ENCODE measurements around the gene TBP.
"Not testable (repeated sequence)": the region's sequence is repeated elsewhere in the genome, so short reads cannot be mapped to it uniquely, and the experiment has no call there.

The TBP gene

DNA sequence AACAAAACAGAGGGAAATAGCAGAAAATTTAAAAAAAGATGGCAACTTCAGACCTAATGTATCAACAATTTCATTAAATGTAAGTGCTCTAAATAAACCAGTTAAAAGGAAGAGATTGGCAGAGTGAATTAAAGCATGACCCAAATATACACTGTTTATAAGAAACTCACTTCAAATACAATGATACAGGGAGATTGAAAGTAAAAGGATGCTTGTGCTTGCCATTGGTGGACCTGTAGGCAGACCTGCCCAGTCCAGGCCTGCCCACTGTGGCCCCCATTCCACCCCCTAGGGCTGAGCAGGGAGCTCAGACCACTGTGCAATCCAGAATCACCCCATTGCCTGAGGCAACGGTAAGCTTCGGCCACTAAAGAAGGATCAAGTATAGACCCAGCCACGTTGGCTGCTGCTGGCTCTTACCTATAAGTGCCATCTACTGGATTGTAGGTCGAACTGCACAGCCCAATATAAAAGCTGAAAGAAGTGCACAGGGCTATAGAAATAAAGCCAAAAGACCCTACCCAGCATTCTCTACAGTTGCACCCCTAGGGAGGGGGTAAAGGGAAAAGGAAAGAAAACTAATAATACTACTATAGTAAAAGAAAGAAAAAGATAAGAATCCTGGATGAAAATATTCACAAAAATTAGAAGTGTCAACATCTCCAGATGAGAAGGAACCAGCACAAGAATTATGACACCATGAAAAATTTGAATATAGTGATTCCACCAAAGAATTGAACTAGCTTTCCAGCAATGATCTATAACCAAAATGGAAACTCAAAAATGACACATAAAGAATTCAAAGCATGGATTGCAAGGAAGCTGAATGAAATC, 37.2 kb upstream of the TBP start:
- DNase-seq (ENCODE audit: low read depth): peak; percentile 81
- H3K4me3 ChIP-seq (ENCODE audit: low read length): no peak overlapping the region

DNA sequence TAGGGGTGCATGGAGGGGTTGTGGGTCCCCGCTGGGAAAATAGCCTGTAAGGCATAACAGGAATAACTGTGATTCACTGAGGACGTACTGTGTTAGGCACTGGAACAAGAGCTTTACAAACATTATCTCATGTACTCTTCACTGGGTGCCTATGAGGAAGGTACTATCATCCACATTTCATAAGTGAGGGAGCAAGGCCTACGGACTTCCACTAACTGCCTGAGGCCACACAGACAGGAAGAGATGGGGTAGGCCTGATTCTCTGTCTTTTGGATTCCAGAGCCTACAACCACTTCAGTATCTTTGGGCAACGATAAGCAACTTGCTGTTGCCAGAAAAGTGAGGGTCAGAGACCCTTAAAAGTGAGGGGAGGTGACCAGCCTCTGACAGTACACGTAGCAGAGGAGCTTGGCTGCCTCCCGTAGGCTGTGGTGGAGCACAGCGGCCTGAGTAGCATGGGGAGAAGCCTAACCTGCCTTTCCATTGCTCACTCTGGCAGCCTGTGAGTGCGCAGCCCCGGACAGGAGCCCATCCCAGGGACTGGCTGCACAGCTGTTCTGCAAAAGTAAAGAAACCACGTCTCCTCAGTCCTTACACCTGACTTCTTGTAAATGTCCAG, 31.5 kb upstream of the TBP start:
- H3K9me3 ChIP-seq (ENCODE audit: control insufficient read depth, low read length): no peaks in the 10 kb centered on the region
- H3K27me3 ChIP-seq (replicated peaks; ENCODE audit: control insufficient read depth, insufficient read depth, low read length): peaks cover 3% of the 10 kb centered on the region
- no peaks in the 10 kb centered on the region for H3K4me1 ChIP-seq (ENCODE audit: control insufficient read depth, insufficient read depth, low read length)
- H3K4me3 ChIP-seq (ENCODE audit: low read length): no peak overlapping the region
- no peak overlapping the region for H3K9ac ChIP-seq (ENCODE audit: low read length)
- H3K36me3 ChIP-seq (ENCODE audit: control insufficient read depth, insufficient read depth, low read length, severe bottlenecking): no peaks in the 10 kb centered on the region
- peak; percentile 18 for DNase-seq (ENCODE audit: low read depth)

More for the DNA sequence above, 37.2 kb upstream of the TBP start:
- peaks cover 4% of the 10 kb centered on the region for H3K9me3 ChIP-seq (ENCODE audit: control insufficient read depth, low read length)
- H3K4me1 ChIP-seq (ENCODE audit: control insufficient read depth, insufficient read depth, low read length): no peaks in the 10 kb centered on the region
- no peak overlapping the region for H3K9ac ChIP-seq (ENCODE audit: low read length)
- H3K36me3 ChIP-seq (ENCODE audit: control insufficient read depth, insufficient read depth, low read length, severe bottlenecking): no peaks in the 10 kb centered on the region
- peaks cover 3% of the 10 kb centered on the region for H3K27me3 ChIP-seq (replicated peaks; ENCODE audit: control insufficient read depth, insufficient read depth, low read length)

DNA sequence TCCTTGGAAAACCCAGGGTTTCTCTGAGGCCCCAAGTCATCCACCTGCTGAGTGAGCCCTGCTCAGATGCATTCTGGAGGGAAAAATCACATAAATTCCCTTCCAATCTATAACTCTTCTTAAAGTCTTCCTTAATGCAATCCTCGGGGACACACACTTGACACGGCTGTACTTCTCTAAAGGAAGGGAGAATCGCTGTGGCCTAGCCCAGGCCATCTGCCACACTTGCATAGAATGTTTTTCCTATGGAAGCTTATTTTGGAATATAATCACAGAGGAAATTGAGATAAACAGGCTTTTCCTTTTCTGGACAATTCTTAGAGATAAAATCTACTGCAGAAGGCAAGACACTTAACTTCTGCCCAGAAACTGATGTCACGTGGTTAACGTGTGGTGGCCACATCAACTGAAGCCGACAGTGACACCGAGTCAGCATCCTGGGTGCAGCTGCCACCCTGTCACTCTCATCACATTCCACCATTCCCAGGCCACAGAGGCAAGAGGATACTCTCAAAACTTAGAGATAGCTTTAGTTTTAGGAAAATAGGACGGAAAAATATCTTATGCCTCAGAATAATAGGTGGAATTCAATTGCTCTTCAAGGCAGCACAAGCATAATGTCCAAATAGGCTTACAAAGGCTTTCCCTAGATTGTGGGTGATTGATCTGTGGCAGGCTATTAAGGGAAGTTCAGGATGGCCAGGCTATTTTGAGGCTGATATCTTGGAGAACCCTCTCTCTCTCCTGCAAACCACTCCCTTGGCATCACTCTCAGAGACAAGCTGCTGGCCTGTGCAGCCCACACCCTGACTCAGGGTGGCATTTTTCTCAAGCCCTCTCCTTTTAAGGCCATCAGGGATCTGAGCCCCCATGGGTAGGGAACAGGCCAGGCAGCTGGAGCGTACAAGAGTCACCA, 30.7 kb upstream of the TBP start:
- no peak for DNase-seq (ENCODE audit: low read depth)
- Histone ChIP-seq H3K9ac (ENCODE audit: low read length) (no peak overlapping the region), H3K4me1 (ENCODE audit: control insufficient read depth, insufficient read depth, low read length) (no peaks in the 10 kb centered on the region), H3K9me3 (ENCODE audit: control insufficient read depth, low read length) (no peaks in the 10 kb centered on the region), H3K4me3 (ENCODE audit: low read length) (no peak overlapping the region), H3K36me3 (ENCODE audit: control insufficient read depth, insufficient read depth, low read length, severe bottlenecking) (no peaks in the 10 kb centered on the region), H3K27me3 (replicated peaks; ENCODE audit: control insufficient read depth, insufficient read depth, low read length) (no peaks in the 10 kb centered on the region)

DNA sequence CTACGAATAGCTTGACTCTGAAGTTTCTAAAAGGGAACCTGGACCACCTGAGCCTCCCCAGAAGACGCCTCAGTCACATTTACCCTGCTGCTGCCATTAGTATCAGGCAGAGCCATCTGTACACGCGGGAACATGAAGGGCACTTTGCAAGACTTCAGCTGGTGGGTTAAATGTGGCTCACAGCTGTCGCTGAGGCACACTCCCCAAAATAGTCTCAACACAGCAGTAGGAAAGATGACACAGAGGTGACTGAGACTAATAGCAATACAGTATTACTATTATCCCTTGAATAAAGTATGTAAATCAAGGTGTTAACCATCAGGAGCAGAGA, 30.0 kb upstream of the TBP start:
- no peak for DNase-seq (ENCODE audit: low read depth)

DNA sequence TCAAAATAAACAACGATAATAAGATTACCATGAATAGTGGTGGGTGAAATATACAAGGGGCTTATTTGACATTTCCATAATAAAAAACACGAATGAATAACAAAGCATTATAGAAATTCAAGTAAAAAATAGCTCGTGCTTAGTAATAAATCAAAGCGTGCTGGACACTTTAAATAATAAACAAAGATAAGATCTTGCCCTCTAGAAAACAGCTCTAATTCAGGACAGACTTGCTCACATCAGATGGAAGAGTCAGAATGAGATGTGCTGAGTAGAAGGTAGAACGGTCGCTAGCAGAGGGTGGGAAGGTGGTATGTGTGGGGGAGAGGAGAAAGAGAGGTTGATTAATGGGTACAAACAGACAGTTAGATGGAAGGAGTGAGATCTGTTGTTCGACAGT, 28.4 kb upstream of the TBP start:
- DNase-seq (ENCODE audit: low read depth): no peak
- Histone ChIP-seq H3K4me1 (ENCODE audit: control insufficient read depth, insufficient read depth, low read length) (peaks cover 4% of the 10 kb centered on the region), H3K36me3 (ENCODE audit: control insufficient read depth, insufficient read depth, low read length, severe bottlenecking) (no peaks in the 10 kb centered on the region), H3K4me3 (ENCODE audit: low read length) (no peak overlapping the region), H3K27me3 (replicated peaks; ENCODE audit: control insufficient read depth, insufficient read depth, low read length) (no peaks in the 10 kb centered on the region), H3K9me3 (ENCODE audit: control insufficient read depth, low read length) (no peaks in the 10 kb centered on the region), H3K9ac (ENCODE audit: low read length) (no peak overlapping the region)

More for the DNA sequence above, 30.0 kb upstream of the TBP start:
- H3K36me3 ChIP-seq (ENCODE audit: control insufficient read depth, insufficient read depth, low read length, severe bottlenecking): no peaks in the 10 kb centered on the region
- H3K4me1 ChIP-seq (ENCODE audit: control insufficient read depth, insufficient read depth, low read length): no peaks in the 10 kb centered on the region
- no peak overlapping the region for H3K9ac ChIP-seq (ENCODE audit: low read length)
- no peaks in the 10 kb centered on the region for H3K27me3 ChIP-seq (replicated peaks; ENCODE audit: control insufficient read depth, insufficient read depth, low read length)
- H3K4me3 ChIP-seq (ENCODE audit: low read length): no peak overlapping the region
- H3K9me3 ChIP-seq (ENCODE audit: control insufficient read depth, low read length): no peaks in the 10 kb centered on the region

DNA sequence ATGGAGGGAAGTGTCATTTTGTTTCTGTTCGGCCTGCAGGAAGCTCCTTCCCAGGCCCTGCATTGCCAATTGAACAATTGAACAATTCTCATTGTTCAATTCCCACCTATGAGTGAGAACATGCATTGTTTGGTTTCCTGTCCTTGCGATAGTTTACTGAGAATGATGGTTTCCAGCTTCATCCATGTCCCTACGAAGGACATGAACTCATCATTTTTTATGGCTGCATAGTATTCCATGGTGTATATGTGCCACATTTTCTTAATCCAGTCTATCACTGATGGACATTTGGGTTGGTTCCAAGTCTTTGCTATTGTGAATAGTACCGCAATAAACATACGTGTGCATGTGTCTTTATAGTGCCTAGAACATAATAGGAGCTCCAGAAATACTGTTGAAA, 26.2 kb upstream of the TBP start:
- H3K27me3 ChIP-seq (replicated peaks; ENCODE audit: control insufficient read depth, insufficient read depth, low read length); H3K9ac ChIP-seq (ENCODE audit: low read length); H3K9me3 ChIP-seq (ENCODE audit: control insufficient read depth, low read length); H3K4me3 ChIP-seq (ENCODE audit: low read length); H3K36me3 ChIP-seq (ENCODE audit: control insufficient read depth, insufficient read depth, low read length, severe bottlenecking); DNase-seq (ENCODE audit: low read depth); H3K4me1 ChIP-seq (ENCODE audit: control insufficient read depth, insufficient read depth, low read length): not testable (repeated sequence)

DNA sequence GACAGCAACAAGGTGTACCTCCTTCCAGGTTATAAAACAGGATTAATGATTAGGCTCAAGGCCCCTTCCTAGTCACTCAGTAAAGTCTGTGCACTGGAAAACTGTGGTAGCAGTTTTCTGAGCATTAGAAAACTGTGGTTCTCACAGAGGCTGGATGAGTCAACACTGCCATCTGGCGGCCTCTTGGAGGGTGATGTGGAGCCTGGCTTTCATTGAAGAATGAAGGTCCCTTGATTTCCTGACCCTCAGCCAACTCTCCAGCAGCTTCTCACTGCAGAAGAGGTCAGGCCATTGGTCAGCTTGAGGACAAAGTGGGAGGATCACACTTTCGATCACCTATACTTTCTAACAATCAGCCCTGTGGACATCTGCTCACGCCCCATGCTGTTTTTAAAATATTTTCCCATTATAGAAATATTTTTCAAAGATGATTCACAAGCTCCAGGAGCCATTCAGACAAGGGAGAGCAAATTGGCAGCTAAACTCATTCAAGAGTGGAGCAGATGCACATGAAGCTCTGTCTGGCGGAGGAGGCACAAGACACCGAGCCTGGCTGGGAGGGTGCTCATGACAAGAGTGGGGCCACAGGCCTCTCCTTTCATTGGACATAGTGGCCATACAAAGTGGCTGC, 24.2 kb upstream of the TBP start:
- H3K36me3 ChIP-seq (ENCODE audit: control insufficient read depth, insufficient read depth, low read length, severe bottlenecking): peaks cover 28% of the 10 kb centered on the region
- no peaks in the 10 kb centered on the region for H3K27me3 ChIP-seq (replicated peaks; ENCODE audit: control insufficient read depth, insufficient read depth, low read length)
- H3K4me1 ChIP-seq (ENCODE audit: control insufficient read depth, insufficient read depth, low read length): peaks cover 8% of the 10 kb centered on the region
- no peak overlapping the region for H3K4me3 ChIP-seq (ENCODE audit: low read length)
- no peaks in the 10 kb centered on the region for H3K9me3 ChIP-seq (ENCODE audit: control insufficient read depth, low read length)
- no peak overlapping the region for H3K9ac ChIP-seq (ENCODE audit: low read length)
- DNase-seq (ENCODE audit: low read depth): peak; percentile 89

DNA sequence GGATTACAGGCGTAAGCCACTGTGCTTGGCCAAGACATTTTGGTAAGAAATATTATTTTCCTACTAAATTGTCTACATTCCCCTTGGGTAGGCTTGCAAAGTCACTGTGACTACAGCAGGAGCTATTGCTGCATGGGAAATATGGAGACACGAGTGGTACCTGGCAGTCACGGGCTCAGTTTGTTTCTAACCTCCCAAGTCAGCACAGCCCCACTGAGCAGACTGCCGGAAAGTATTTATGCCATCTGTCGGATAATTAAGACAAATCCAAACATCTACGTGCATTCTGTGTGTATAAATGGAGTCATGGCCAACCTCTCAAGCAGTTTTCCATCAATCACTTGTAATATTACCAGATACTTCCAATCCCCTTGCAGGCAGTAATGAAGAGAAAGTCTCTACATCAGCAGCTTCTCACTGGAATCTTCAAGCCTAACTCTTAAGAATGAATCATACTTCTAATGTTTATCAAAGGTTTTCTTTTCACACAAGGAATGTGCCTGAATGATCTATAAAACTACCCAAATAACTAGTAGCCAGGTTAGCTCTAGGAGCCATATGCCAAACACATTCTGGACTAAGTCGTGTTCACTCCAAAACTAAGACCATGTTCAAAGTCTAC, 21.2 kb upstream of the TBP start:
- Histone ChIP-seq H3K27me3 (replicated peaks; ENCODE audit: control insufficient read depth, insufficient read depth, low read length) (no peaks in the 10 kb centered on the region), H3K4me1 (ENCODE audit: control insufficient read depth, insufficient read depth, low read length) (peaks cover 8% of the 10 kb centered on the region), H3K4me3 (ENCODE audit: low read length) (no peak overlapping the region), H3K9me3 (ENCODE audit: control insufficient read depth, low read length) (no peaks in the 10 kb centered on the region), H3K9ac (ENCODE audit: low read length) (no peak overlapping the region), H3K36me3 (ENCODE audit: control insufficient read depth, insufficient read depth, low read length, severe bottlenecking) (peaks cover 58% of the 10 kb centered on the region)
- no peak for DNase-seq (ENCODE audit: low read depth)

DNA sequence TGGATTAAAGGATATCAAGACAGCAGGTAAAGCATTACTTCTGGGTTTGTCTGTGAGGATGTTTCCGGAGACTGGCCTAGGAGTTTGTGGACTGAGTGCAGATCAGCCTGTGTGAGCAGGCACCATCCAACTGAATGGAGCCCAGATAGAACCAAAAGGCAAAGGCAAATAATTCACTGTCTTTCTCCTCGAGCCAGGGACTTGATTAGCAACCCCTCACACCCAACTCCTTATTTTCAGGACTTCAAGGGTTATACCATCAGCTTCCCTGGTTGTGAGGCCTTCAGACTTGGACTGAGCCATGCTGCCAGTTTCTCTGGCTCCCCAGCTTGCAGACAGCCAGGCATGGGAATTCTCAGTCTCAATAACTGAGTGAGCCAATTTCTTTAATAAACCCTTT, 20.4 kb upstream of the TBP start:
- H3K4me1 ChIP-seq (ENCODE audit: control insufficient read depth, insufficient read depth, low read length): peaks cover 8% of the 10 kb centered on the region
- H3K36me3 ChIP-seq (ENCODE audit: control insufficient read depth, insufficient read depth, low read length, severe bottlenecking): peaks cover 67% of the 10 kb centered on the region
- no peak for DNase-seq (ENCODE audit: low read depth)
- H3K9me3 ChIP-seq (ENCODE audit: control insufficient read depth, low read length): no peaks in the 10 kb centered on the region
- H3K9ac ChIP-seq (ENCODE audit: low read length): no peak overlapping the region
- H3K4me3 ChIP-seq (ENCODE audit: low read length): no peak overlapping the region
- no peaks in the 10 kb centered on the region for H3K27me3 ChIP-seq (replicated peaks; ENCODE audit: control insufficient read depth, insufficient read depth, low read length)

DNA sequence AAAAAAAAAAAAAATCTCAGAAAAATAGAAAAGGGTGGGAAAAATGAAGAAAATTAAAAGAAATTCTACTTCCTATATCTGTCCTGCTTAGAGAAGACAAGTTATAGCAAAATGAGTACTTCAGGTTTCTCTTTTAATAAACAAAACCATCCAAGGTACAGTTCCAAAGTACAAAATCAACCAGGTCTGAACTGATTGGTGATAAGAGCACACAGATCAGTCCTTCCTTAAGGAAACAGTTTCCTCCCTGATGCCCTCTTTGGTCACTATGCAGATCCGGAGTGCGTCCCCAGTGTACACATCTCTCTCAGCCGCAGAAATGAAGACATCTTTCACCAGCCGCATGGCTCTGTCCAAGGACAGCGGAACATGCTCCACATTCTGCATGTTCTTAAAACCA, 19.2 kb upstream of the TBP start:
- Histone ChIP-seq H3K4me3 (ENCODE audit: low read length) (no peak overlapping the region), H3K9ac (ENCODE audit: low read length) (no peak overlapping the region), H3K27me3 (replicated peaks; ENCODE audit: control insufficient read depth, insufficient read depth, low read length) (no peaks in the 10 kb centered on the region), H3K36me3 (ENCODE audit: control insufficient read depth, insufficient read depth, low read length, severe bottlenecking) (peaks cover 79% of the 10 kb centered on the region), H3K9me3 (ENCODE audit: control insufficient read depth, low read length) (no peaks in the 10 kb centered on the region), H3K4me1 (ENCODE audit: control insufficient read depth, insufficient read depth, low read length) (peaks cover 7% of the 10 kb centered on the region)
- DNase-seq (ENCODE audit: low read depth): no peak

Data from adipocyte (in vitro differentiated cells).